DND-41 (cell line): ENCODE measurements around the gene XRN1.
"Not testable (repeated sequence)": the region's sequence is repeated elsewhere in the genome, so short reads cannot be mapped to it uniquely, and the experiment has no call there.

Experiments
- EZH2 ChIP-seq: IDR thresholded peaks from 3 replicates; pipeline ENCODE4 v1.6.1; 2012; ENCODE audit warnings: borderline replicate concordance, low read depth, mild to moderate bottlenecking, moderate library complexity, low read length, inconsistent platforms; ENCODE audit not compliant: severe bottlenecking
- TF ChIP-seq, protein P1 (sequence below): IDR thresholded peaks from 2 replicates; pipeline ENCODE4 v1.5.1; 2012; ENCODE audit warnings: borderline replicate concordance, low read length, moderate library complexity, mild to moderate bottlenecking; ENCODE audit not compliant: poor library complexity, severe bottlenecking; ENCODE audit errors: extremely low read depth

DNA sequence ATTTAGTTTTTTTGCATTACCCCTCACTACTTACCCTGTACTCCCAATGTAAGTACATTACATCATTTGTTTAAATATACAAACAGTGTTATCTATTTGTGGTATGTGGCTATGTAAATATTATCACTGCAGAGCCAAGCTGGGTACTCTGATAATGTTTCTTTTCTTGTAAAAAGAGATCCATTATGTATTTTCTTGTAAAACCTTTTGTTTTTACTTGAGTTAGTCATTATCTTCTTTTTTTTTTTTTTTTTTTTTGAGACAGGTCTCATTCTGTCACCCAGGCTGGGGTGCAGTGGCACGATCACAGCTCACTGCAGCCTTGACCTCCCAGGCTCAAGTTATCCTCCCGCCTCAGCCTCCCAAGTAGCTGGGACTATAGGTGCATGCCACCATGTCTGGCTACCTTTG is 131.9 kb downstream of the XRN1 start:
- TF ChIP-seq, protein P1, sequence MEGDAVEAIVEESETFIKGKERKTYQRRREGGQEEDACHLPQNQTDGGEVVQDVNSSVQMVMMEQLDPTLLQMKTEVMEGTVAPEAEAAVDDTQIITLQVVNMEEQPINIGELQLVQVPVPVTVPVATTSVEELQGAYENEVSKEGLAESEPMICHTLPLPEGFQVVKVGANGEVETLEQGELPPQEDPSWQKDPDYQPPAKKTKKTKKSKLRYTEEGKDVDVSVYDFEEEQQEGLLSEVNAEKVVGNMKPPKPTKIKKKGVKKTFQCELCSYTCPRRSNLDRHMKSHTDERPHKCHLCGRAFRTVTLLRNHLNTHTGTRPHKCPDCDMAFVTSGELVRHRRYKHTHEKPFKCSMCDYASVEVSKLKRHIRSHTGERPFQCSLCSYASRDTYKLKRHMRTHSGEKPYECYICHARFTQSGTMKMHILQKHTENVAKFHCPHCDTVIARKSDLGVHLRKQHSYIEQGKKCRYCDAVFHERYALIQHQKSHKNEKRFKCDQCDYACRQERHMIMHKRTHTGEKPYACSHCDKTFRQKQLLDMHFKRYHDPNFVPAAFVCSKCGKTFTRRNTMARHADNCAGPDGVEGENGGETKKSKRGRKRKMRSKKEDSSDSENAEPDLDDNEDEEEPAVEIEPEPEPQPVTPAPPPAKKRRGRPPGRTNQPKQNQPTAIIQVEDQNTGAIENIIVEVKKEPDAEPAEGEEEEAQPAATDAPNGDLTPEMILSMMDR = not testable (repeated sequence)
- TF ChIP-seq EZH2 = not testable (repeated sequence)
